Left kidney (tissue), 8 donors: Measurements from ENCODE around the gene CRYGA. TPM values are rescaled to one million over a fixed set of nuclear protein-coding genes. Genes with fewer than 3 reads are reported as not detected.

Experiments
- DNase-seq: peaks from one replicate; pipeline ENCODE4 v3.0.0-alpha.2; 2013
- long read RNA-seq, 8 donors: transcript quantifications; one replicate each; lab custom pipeline, GENCODE V29; 2026
- polyA plus RNA-seq: library from polyadenylated mRNA; unstranded; fragments of 120-200 nt; gene quantifications from one replicate; pipeline ENCODE4 v1.2.1, GENCODE V29; 2013; ENCODE audit not compliant: insufficient read length

The CRYGA gene, protein sequence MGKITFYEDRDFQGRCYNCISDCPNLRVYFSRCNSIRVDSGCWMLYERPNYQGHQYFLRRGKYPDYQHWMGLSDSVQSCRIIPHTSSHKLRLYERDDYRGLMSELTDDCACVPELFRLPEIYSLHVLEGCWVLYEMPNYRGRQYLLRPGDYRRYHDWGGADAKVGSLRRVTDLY
- not detected for polyA plus RNA-seq
- long read RNA-seq, donor 1, result 0 reads
- long read RNA-seq, donor 2, result 0 reads
- long read RNA-seq, donor 3, result 0 reads
- long read RNA-seq, donor 4, result 0 reads
- long read RNA-seq, donor 5, result 0 reads
- long read RNA-seq, donor 6, result 0 reads
- long read RNA-seq, donor 7, result 0 reads
- long read RNA-seq, donor 8, result 0 reads

DNA sequence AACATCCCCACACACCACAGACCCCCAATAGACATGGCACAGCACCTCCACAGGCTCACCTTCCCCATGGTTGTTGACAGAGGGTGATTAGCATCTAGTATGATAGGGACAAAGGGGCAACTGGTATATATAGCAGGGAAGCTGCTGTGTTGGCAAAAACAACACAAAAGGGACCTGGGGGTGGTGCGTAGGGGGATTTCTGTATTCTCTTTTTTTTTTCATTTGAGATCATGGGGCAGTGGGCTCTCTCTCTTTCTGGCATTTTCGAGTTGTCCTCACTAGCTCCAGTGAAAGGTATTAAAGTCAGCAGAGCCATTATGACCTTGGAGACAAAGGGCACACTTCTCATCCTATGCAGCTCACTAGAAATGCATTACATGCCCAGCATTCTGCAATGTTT lies at the start of gene CRYGA:
TSS of gene CRYGA (minus strand) at position 101 of the 400 bp plus-strand sequence. CDS start at position 68, 33 bp downstream.
- DNase-seq, result no peak

DNA sequence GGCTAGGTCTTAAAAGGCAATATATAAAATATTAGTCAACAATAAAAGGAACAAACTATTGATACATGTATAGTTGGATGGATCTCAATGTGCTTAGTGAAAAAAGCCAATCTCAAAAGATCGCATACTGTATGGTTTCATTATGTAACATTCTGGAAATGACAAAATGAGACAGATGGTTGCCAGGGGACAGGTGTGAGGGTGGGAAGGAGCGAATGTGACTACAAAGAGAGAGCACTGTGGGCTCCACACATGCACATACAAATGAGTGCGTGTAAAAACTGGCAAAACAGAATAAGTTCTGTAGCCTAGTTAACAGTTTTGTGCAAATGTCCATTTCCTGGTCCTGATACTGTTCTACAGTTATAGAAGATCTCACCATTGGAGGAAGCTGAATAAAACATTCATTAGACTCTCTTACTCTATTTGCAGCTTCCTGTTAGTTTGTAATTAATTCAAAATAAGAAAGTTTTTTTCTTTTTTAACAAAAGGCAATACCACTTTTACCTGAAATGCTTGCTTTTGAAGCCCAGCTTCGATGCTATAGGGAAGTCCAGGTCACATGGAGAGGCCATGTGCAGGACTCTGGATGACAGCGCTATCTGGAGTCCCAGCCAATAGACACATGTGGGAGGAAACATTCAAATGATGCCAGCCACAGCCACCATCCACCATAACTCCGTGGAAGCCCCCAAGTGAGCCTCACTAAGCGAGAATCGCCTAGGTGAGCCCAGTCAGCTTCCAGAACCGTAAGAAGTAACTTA lies 47.5 kb upstream of the CRYGA start:
- DNase-seq, result no peak

DNA sequence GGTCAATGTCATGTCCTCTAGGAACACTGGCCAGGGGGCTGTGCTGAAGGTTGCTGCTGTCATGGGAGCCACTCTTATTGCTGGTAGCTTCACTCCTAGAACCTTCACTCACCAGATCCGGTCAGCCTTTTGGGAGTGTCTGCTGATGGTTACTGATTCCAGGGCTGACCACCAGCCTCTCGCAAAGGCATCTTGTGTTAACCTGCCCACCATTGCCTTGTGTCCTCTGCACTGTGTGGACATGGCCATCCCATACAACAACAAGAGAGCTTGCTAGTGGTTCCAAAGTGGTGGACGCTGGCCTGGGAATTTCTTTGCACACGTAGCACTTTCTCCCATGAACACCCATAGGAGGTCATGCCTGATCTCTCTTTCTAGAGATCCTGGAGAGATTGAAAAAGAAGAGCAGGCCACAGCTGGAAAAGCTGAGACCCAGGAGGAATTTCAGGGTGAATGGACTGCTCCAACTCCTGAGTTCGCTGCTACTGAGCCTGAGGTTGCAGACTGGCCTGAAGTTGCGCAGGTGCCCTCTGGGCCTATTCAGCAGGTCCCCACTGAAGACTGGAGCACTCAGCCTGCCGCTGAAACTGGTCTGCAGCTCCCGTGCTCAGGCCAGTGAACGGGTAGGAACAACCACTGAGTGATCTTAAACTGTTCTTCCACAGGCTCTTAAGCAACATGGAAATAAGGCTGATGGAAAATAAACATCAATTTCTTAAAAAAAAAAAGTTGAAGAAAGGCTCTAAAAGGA lies 45.1 kb upstream of the CRYGA start:
- no peak for DNase-seq

DNA sequence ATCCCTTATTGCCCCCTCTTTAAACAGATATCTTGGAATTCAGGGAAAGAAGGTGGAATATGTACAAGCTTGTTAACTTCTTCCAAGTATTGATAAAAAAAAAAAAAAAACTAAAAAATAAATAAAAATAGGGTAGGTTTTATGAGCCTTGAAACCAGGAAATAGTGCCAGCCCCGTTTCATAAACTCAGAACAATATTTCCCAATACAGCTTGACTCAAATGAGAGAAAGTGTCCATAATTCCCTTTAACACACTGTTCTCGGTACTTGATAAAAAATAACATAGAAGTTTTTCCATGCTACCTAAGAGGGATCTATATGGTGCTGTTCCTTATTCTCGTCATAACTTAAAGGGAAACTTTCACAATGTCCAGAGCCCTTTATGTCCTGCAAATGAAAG lies 44.4 kb upstream of the CRYGA start:
- DNase-seq, result no peak

DNA sequence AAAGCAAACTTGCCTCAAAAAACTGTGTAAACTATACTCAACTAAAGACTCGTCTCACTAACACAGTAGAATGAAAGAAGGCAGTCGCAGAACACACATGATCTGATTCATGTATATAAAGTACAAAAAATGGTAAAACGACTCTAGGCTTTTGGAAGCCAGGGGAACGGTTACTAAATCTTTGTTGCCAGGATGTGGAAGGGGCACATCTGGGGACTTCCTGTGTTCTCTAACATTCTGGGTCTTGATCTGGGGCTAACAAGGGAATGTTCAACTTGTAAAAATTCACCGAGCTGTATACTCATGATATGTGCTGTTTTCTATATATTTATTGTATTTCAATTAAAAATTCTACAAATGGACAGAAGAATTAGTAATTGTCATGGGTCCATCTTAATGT lies 40.8 kb upstream of the CRYGA start:
- no peak for DNase-seq

DNA sequence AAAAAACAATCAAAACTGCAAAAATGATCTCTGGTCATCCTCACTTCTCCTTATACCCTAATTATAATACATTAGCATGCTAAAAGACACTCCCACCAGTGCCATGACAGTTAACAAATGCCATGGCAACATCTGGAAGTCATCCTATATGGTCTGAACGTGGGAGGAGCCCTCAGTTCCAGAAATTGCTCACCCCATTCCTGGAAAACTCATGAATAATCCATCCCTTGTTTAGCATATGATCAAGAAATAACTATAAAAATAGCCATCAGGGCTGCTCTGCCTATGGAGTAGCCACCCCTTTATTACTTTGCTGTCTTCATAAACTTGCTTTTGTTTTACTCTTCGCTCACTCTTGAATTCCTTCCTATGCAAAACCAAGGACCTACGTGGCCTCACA lies 32.1 kb upstream of the CRYGA start:
- no peak for DNase-seq

DNA sequence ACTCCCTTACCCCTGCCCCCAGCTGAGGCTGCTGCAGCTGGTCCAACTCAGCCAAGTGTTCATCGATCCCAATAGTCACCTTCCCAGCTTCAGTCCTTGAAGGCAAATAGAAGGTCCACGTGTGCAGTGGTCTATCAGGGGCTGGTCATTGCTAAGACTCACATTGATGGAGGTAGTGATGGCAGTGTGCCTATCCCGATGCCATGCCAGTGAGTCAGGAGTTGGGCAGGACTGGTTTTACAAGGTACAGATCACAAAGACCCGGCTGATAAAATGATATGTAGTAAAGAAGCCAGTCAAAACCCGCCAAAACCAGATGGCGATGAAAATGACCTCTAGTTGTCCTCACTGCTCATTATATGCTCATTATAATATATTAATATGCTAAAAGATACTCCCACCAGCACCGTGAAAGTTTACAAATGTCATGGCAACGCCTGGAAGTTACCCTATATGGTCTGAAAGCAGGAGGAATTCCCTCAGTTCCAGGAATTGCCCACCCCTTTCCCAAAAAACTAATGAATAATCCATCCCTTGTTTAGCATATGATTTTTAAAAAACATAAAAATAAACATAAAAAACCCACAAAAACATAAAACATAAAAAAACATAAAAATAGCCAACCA lies 29.3 kb upstream of the CRYGA start:
- no peak for DNase-seq

DNA sequence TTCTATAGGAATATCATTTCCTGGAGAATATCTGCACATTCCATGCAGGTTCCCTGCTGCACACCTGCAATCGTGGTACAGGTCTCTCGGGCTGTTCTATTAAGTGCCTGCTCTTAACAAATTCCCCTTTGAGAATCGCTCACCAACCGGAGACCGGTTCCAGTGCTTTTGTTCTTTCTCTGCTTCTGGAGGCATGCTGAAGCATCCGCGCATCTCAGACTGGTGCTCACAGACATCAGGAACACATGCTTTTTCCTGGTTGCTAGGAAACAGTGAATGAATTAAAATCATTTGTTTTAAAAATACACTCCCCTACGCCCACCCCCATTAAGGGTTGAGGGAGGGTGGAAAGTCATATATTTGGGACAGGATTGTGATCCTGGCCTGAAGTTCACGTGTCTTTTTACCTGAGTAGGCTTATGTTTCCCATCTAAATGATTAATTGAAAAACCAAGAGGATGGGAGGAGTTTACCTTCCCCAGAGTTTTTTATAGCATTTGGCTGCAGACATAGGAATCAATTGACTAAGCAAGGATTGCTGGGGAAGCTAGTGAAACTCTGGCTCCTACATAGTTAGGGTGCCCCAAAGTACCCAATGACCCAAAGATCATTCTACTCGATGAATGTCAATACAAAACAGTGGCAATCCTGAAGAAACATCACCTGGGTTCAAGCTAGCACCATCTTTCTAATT lies 26.6 kb upstream of the CRYGA start, which contains the start of gene C2orf80:
TSS of gene C2orf80 (minus strand) at position 221 of the 694 bp plus-strand sequence. CDS start 3,044 bp downstream, outside the sequence.
- DNase-seq, result no peak

DNA sequence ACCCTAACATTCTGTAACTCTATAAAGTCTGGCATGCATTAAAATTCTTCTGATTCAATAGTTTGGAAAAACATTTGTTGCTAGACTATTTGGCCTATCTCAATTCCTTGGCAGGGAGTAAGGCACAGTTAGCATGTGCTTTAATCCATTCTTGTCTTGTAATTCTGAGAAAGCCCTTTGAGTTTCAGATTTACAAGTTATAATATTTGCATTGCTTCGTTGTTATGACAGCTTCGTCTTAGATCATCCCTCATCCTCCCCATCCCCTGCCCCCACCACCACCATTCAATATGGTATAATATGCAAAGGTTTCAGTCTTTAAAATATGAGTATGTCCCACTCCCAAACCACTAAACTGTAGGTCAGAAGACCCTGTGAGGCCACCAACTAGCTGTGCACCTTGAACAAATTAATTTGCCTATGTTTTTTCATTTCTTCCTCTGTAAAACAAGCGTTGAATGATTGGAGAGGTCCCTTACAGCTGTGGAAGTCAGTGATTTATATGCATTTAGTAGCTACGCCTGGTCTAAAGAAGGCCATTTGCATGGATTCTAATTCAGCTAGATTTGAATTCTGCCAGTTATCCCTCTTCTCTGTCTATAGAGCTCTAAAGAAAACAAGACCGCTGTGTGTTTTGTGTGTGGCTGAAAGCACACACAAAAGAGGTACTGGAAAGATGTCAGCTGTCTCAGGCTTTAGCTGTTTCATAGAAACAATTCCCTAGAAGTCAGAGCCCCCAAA lies 25.9 kb upstream of the CRYGA start:
- DNase-seq, result no peak

DNA sequence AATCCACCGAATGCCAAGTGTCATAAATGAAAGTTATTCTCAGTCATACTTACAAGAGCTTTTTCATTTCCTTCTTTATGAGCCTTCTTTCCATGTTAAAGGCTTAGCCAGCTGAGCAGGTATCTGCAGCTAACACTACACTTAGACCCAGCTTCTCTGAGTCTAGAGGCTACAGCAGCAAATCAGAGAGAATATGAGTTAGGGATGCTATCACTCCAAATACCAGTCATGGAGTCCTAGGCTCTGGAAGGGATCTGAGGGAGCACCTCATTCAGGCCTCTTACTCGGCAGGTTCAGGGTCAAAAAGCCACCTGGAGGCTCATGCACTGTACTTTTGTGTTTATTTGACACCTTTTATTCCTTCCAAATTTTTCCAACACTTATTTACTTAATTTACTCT lies 23.5 kb upstream of the CRYGA start:
- DNase-seq, result no peak

DNA sequence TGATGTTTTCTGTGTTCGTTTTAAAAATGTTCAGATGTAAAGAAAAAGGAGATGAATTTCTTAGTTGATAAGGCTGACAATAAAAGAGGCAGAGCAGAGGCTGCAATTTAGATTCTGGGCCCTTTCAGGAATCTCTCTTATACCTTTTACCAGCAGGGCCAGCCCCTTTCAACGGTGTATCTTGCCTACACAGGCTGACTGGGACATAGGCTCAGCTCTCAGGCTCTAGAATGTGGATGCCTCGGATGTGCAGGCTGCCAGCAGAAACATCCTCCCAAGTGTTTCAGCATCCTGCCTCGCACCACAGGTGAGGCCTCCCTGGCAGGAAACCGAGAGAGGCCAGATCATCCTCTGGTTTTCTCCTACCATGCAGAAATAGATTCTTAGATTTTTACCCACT lies 23.1 kb upstream of the CRYGA start:
- no peak for DNase-seq

DNA sequence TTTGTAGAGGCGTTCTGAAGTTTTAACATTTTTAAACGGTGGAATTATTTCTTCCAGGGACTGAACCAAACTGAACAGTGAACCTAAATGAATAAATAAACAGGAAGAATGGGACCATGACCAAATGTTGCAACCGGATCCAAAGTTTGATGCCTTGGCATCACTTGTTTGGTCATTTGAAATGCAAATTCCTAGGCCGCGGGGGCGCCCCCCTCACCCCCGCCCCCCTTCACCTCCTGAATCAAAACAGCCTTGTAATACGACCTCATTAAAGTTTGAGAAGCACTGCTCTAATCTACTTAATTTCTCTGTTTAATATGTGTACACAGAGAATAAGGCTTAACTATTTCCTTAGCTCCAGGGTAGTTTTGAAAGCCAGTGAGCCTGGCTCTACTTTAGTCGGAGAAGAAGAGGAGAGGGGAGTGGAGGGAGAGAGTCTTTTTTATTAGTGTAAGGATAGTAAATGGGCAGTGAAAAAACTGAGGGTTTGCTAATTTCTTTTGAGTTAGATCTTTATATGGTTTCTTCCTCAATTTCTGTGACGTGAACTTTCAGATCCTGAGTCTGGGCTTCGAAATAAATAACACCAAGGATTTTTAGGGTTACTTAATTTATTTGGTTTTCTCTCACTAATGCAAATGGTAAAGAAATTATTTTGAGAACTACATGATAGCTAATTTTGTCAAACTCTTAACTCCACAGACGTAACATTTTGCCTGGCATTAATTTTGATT lies 20.8 kb upstream of the CRYGA start:
- DNase-seq, result no peak

DNA sequence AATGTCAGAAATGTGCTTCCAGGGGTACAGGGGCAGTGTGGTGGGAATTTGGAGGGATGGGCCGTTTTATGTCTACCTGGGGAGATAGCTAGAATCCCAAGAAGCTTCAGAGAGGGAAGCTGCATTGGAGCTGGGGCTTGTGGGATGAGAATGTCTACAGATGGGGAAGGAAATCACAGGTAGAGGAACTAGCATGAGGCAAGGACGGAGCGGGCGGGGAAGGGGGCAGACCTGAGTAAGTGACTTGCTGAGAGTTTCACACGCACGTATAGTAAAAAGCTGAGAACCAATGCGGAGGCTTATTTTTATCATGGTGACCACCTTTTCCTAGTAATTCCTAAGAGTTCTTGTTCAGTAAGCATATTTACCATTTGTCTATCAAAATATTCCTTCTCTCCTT lies 20.1 kb upstream of the CRYGA start:
- no peak for DNase-seq

DNA sequence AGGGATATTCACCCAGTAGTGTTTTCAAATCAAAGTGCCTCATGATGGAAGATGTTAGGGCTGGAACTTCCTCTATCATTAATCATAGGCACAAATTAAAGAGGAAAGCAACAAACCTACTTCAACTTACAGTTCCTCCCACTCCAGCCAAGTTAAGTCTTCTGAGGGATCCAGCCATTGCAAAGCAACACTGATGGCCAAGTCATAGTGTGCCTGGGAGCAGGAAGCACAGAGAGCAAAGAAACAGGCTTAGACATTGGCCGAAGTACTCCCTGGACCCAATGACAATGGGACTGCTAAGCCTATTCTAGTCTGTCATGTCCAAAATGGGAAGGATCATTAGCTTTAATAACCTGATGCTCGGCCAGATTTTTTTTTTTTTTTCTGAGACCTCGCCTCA lies 19.4 kb upstream of the CRYGA start:
- DNase-seq, result no peak

DNA sequence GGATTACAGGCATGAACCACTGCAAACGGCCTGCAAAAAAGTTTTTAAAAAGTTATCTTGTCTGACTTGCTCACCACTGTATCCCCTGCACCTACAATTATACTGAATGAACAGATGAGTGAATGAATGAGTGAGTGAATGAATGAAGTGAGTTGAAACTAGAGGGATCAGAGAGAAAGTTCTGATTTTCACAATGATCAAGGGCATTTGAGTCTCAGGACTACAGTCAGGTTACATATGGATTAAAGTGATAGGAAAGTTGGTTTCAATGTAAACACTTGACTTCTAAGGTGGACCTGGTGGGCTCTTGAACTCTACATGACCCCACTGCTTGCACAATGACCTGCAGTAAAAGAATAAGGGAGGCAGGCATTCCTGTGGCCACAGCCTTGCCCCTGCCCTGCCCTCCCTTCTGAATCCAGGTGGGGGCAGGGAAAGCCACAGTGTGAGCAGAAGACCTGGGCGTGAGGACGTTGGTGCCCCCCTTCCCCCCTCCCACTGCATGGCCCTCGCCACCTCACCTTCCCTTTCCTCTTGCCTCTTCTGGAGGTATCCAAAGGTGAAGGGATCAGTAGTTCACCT lies 15.7 kb upstream of the CRYGA start:
- DNase-seq, result no peak

DNA sequence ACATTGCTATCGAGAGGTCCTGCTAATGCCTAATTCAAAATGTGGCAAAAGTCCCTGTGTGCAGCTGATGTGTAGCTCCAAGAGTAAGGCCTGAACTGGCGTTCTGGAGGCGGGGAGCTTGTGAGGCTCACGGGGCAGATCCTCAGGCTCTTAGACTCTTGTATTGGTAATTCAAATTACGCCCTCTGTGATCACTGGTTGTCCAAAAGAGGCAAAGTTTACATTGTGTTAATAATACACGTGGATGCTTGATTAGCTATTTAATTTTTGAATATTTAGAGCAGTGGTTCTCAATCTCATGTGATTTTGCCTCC lies 12.4 kb upstream of the CRYGA start:
- no peak for DNase-seq

DNA sequence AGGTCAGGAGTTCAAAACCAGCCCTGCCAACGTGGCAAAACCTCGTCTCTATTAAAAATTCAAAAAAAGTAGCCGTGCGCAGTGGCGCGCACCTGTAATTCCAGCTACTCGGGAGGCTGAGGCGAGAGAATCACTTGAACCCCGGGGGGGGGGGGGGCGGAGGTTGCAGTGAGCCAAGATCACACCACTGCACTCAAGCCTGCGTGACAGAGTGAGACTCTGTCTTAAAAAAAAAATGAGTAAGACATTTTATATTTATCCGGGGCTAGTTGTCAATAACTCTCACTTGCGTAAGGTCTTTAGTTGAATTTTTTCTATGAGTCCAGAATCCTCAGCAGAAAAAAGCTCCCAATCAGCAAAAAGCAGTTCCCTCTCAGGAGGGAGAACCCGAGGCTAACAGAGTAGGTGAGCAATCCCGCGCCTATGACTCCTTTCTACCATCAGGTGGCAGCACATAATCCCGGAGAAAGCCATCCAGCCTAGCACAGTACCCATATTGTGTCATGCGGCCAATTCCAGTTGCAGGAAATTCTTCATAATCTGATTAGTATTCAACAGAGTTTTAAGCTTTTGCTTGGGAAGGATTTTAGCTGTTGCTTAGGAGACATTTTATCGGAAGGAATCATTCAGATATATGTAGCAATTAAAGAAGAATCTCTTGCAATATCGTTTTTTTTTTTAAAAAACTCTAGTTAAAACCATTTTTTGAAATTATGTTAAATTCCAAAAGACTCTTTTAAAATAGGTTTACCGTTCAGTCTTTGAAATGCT lies 11.9 kb upstream of the CRYGA start:
- DNase-seq, result peak; percentile 80

DNA sequence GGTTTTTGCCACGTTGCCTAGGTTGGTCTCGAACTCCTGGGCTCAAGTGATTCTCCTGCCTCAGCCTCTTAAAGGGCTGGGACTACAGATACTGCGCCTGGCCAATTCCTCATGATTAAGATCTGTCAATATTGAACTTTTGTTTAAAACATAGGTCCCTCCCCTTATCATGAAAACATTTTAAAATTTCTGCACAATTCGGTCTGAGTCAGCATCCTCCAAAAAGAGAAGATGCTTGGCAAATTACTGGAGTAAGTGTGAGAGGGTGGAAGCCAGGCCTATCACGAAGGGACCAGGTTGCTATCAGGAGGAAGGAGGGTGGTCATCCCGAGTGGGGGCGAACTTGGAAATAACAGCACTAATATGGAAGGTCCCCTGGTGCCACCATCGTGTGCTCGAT lies 10.8 kb upstream of the CRYGA start:
- no peak for DNase-seq

DNA sequence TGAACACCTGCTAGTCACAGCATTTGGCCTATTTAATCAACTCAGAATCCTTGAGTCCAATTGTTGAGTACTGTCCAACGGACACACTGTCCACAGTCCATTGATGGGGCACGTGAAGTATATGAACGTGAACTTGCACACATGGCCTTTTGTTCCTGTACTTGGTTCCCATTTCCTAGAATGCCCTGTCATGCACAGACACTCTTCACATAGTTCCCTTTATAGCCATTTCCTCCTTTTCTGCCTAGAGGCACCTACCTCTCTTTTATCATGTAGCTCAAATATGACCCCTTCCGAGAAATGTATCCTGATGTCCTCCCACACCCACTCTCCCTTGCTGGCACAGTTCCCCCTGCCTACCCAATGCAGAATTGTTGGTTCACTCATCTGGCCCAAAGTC lies 8.7 kb upstream of the CRYGA start:
- DNase-seq, result no peak
